GM18511 (cell line): ENCODE data around the gene LAMA1.
"Not testable (repeated sequence)": the region's sequence is repeated elsewhere in the genome, so short reads cannot be mapped to it uniquely, and the experiment has no call there.

ENCODE experiments used
- ATAC-seq: cut with Tn5 transposase; IDR thresholded peaks from one replicate; pipeline ENCODE4 v1.9.1; 2021; ENCODE audit warnings: mild to moderate bottlenecking, moderate library complexity; ENCODE audit not compliant: unreplicated experiment

Gene LAMA1, protein sequence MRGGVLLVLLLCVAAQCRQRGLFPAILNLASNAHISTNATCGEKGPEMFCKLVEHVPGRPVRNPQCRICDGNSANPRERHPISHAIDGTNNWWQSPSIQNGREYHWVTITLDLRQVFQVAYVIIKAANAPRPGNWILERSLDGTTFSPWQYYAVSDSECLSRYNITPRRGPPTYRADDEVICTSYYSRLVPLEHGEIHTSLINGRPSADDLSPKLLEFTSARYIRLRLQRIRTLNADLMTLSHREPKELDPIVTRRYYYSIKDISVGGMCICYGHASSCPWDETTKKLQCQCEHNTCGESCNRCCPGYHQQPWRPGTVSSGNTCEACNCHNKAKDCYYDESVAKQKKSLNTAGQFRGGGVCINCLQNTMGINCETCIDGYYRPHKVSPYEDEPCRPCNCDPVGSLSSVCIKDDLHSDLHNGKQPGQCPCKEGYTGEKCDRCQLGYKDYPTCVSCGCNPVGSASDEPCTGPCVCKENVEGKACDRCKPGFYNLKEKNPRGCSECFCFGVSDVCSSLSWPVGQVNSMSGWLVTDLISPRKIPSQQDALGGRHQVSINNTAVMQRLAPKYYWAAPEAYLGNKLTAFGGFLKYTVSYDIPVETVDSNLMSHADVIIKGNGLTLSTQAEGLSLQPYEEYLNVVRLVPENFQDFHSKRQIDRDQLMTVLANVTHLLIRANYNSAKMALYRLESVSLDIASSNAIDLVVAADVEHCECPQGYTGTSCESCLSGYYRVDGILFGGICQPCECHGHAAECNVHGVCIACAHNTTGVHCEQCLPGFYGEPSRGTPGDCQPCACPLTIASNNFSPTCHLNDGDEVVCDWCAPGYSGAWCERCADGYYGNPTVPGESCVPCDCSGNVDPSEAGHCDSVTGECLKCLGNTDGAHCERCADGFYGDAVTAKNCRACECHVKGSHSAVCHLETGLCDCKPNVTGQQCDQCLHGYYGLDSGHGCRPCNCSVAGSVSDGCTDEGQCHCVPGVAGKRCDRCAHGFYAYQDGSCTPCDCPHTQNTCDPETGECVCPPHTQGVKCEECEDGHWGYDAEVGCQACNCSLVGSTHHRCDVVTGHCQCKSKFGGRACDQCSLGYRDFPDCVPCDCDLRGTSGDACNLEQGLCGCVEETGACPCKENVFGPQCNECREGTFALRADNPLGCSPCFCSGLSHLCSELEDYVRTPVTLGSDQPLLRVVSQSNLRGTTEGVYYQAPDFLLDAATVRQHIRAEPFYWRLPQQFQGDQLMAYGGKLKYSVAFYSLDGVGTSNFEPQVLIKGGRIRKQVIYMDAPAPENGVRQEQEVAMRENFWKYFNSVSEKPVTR (N-terminal part only)

DNA sequence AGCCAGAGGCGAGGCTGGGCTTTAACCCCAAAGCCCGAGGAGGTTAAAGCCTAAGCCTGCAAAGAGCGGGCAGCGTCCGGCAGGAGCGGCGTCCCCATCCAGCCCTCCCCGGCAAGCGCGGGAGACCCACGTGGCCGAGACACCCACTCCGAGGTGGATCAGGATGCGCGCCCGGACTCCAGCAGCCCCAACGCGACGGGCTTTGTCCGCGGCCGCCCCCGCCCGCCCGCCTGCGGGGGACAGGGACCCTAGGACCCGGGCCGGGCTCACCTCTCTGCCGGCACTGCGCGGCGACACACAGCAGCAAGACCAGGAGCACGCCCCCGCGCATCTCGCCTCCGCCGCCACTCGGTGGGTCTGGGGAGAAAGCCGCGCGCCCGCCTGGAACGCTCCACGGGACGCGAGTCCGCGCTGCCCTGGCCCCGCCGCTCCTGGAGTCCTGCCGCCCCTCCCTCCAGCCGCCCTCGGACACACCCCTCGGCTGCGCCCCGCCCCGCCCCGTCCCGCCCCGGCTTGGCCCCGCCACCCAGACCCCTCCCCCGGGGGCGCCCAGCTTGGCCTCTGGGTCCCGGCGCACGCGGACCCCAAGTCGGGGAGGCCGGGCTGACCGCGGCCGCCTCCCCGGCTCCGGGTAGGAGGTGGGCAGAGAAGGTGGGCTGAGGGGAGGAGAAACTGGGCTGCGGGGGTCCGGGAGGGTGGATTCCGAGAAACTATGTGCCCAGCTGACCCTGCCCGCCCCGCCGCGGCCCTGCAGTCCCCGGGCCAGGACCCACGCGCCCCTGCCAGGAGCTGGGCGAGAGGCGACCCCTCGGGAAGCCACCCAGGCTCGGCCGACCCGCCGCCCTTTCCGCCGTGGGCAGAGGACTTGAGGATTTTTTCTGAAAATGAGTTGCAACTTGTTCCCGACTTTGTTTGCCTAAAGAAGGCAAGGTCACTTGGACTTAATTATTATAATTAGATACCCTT, at the start of gene LAMA1:
Gene LAMA1 (minus strand): TSS at position 408 of the 966 bp plus-strand sequence. CDS start 77 bp downstream, at position 331.
- no peak for ATAC-seq

DNA sequence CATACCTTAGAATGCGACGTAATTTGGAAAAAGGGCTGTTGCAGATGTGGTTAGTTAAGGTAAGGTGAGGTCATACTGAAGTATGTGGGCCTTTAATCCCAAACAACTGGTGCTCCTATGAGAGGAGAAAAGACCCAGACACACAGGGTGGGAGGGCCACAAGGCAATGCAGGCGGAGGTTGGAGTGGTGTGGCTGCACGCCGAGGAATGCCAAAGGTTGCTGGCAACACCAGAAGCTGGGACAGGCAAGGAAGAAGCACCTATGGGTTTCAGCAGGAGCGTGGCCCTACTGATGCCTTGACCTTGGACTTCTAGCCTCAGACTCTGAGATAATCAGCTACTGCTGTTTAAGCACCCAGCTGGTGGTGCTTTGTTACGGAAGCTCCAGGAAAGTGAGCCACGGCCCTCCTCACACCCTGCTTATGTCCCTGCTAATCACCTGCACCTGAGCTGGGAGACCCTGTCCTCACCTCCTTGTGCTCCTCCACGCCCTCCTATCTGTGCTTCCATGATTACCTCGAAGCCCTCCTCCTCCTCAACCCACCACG, 48.3 kb upstream of the LAMA1 start:
- no peak for ATAC-seq

DNA sequence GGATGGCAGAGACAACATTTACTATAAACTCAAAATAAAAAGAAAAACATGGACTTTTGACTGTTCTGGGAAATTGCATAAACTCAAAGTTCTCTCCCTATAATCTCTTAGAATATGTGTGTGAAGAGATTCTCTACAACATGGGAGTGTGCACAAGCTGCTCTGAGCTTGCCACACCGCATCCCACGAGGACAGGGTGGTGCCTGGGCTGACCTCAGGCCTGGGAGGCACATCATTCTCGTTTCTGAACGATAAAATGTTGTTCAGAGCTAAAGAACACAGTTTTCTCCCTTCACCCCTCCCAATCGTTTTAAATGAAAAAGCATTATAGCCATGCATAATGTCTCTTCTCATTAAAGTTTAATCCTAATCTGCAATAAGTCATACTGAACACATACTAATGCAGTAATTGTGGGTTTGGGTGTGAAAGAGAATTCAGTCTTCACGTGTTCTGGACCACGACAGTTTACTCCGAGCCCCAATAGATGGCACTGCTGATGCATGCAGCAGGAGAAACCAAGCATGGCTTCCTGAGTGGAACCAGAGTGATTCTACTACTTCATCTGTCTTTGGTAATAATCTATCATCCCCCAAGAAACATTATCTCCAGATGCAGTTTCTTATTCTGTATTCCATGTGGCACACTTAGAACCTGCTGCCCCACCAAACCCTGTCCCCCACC, 46.9 kb upstream of the LAMA1 start:
- ATAC-seq = no peak

DNA sequence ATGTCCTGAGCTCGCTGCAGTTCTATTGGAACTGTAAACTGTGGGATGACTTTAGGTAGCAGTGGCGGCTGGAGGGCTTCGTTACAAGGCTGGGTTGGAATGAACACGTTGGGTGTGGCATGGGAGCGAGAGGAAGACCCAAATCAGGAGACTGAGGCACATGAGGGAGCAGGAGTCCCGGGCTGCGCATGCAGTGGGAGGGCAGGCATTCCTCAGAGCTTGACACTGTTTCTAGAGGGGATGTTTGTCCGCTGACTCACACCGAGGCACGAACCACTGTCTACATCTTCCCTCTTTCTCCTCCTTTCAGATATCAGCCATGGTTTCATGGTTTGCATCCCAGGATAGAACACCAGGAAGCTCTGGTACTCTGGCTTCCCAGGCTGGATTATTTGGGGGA, 40.6 kb upstream of the LAMA1 start:
- ATAC-seq = no peak

DNA sequence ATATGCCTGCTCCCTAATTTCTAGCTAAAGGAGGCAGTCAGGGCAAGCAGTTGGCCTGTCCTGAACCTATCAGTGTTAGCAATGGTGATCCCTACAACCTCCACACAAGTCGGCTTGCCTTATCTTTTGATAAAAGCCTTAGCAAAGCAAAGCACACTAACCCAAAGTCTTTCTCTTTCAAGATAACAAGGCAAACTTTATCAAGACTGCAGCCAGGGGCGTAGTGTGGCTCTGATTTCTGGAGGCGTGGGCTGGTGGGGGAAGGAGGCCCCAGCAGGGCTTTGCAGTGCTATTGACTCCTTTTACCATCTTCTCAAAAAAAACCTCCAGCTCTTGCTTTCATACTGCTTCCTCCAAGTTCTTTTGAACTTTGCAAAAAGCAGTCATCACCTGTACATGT, 40.2 kb upstream of the LAMA1 start:
- ATAC-seq = no peak

DNA sequence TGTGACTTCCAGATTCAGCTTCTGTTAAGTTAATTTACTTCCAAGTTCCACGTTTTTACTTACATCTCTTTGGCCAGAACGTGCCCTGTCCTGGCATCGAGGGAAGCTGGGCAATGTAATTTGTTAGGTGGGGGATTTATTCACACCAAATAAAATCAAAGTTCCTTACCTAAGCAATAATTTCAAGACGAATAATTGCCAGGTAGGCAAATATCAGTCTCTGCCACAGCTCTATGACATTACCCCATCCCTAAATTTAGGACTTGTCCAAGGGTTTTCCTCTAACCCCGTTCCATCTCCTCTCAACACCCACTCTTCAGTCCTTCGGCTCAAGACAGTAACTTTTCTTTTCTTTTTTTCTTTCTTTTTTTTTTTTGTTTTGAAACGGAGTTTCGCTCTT, 38.3 kb upstream of the LAMA1 start:
- ATAC-seq = no peak

DNA sequence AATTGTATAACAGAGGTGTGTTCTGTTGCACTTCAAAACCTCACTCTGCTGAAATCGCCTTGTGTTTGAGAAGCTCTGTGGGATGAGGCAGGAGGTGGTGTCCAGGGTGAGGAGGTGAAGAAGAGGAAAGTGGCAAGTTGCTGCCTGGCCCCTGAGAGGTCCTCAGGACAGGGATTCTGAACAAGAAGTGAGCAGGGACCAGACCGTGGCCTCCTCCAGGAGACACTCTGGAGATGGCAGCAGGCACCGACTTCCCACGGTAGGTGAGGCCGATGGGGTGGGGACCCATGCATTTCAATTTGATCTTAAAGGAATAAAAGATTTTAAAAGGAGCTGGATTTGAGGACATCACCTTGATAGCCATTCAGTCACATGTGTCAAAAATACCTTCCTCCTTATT, 37.5 kb upstream of the LAMA1 start:
- no peak for ATAC-seq

DNA sequence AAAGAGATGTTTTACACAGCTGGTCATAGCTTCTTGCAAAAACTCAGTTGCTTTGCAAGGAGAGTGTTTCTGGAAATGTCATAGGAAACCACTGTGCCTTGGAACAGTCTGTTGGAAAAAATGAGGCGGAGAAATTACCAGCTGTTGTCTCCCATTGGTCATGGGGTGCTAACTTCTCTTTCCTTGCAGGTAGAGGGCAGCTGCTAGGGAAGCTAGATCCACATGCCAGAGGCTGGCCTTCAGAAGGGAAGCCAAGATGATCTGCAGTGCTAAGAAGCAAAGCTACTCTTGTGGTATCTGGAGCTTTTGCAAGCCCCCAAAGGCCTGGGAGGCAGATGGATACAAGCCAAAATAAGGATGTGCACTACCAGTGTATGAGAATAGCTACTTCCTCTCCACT, 34.8 kb upstream of the LAMA1 start:
- ATAC-seq = no peak

DNA sequence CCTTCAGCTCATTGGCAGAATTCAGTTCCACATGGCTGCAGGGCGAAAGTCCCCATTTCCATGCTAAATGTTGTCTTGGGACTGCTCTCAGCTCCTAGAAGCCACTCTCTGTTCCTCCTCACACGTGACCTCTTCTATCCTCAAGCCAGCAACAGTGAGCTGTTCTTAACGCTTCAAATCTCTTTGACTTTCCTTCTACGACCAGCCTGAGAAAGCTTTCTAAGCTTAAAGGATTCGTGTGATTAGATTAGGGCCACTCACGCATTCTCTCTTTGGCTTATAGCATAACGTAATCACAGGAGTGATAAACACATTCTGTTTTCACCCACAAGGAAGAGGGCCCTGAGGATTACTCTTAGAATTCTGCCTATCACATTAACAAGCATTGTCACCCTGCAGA, 29.8 kb upstream of the LAMA1 start:
- ATAC-seq = no peak

DNA sequence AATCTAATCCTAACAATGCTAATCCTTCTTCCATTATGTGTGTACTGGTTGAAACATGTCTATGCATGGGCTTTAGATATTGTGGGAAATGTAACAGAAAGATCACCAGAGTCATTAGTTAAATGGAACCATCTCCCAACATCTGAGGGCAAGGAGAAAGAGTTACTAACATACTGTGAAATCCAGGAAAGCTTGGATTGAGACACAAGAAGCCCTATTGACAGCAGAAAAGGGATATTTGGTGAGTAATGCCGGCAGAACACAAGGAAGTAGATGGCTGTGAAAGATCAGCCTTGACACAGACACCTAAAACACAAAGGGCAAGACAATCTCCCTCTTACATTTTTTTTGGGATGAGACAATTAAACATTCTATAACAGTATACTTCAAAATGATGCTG, 28.5 kb upstream of the LAMA1 start:
- ATAC-seq = no peak

DNA sequence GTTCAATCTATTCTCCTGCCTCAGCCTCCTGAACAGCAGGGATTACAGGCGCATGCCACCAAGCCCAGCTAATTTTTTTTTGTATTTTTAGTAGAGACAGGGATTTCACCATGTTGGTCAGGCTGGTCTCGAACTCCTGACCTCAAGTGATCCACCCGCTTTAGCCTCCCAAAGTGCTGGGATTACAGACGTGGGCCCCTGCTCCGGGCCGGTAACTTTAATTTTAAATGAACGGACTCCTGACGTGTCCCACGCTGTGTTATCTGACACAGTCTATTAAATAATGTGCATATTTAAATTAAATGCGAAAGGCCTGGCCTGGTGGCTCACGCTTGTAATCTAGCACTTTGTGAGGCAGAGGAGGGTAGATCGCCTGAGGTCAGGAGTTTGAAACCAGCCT, 27.3 kb upstream of the LAMA1 start:
- not testable (repeated sequence) for ATAC-seq

DNA sequence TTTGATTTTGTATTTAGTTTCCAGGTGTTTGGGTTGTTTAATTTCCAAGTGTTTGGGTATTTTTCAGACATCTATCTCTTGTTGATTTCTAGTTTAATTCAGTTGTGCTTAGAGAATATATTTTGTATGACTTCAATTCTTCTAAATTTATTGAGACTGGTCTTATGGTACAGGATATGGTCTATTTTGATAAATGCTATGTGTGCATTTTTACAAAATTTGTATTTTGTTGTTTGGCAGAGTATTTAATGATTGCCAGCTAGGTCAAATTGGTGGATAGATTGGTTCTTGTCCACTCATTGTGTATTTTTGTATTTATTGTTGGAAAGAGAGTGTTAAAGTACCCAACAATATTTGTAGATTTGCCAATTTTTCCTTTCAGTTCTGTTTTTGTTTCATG, 23.7 kb upstream of the LAMA1 start:
- ATAC-seq = no peak

DNA sequence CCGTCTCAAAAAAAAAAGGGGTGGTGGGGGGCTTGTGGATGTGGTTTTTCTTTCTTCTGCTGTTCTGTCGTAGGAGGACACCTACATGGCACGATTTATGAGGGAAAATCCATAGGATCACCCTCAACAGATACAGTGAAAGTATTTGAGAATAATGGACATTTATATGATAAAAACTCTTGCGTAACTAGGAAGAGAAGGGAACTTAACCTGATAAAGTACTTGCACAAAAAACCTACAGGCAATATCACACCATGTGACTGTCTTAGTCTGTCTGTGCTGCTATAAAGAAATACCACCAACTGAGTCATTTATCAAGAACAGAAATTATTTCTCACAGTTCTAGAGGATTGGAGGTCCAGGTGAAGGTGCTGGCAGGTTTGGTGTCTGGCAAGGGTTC, 21.8 kb upstream of the LAMA1 start:
- ATAC-seq = no peak

DNA sequence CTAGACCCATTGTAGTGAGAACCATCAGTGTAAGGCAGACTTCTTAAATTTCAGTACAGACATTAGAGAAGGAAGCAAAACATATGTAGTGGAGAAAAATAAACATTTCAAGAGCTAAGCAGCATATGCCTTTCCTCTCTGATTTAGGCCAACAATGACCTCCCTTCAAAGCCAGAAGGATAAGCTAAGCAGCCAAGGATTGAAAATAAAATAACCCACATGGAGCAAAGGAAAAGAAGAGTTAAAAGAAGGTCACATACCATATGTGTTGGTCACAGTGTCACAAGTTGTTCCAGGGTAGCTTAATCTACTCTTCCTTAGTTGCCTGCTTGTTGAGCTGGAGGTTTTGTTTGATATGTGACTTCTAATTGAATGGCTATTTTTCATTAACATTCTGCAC, 15.6 kb upstream of the LAMA1 start:
- no peak for ATAC-seq

DNA sequence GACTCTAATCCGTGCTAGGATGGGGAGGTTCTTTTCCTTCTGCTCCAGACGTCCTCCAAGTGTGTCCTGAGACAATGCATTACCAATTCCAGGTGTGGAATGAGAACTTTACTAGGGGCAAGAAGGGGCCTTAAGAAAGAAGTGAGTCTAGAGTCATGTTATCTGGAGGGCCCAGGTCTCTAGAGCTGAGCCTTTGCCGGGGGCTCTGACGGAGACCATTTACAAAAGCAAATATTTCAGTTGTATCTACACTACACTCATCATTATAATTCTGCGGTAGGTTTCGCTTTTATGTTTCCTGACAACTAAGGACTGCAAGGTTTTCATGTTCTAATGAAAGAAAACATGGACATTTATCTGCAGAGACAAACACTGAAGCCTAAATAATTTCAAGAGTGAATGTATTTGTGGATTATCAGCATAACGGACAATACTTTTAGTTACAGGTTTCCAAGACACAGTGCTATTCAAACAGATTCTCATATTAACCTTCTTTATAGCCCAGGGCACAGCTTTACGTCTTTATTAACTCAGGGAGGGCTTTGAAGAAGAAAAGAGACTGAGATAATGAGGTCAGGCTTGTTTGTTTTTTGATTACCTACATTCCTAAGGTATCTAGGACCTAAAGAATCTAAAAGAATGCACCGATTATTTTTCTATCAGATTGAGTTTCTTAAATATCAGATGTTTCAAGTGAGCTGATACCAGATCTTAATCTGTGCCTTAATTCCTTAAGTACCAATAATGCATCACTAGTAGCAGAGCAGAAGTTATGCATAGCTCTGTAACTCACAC, 15.0 kb upstream of the LAMA1 start:
- no peak for ATAC-seq

DNA sequence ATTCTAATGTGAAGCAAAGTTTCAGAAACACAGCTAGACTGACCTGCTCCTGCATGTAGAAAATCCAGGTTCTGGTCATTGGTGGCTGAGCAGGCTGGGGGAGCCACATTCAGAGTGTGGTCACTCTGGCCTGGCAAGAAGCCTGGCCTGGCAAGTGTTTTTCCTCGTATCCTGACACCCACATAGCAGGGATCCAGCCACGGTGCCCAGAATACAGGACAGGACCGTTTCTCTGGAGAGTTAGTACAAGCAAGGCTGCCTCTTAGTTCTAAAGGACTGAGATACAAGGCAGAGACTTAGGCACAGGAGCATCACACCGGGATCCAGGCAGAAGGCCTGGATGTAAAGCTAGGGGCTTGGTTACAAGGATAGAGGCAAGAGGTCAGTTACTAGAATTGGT, 4.8 kb upstream of the LAMA1 start:
- ATAC-seq = no peak

DNA sequence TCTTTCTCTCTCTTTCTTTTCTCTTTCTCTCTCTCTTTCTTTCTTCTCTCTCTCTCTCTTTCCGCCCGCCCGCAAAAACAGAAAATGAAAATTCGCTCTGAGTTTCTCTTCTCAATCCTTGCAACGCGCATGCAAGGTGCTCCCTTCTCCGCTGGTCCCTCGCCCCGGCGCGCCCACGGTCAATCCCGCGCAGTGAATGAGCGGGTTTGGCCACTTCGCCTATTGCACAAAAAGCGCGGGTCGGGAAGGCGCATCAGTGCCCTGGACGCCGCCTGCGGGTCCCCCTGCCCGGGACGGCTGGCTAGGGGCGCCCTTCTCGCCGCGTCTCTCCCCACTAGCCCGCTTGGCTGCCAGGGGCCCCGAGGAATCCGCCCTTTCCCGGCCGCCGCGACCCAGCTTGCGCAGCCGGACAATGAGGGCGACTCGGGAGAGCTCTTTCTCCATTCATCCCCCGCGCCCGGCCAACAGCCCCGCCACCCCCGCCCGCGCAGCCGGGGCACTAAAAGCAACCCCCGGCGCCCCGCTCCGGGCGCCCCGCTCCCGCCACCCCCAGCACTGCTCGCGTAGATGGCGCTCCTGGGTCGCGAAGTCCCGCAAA, 706 bp downstream of the LAMA1 start:
- no peak for ATAC-seq
